ENCODE measurements around the gene PRKN. TPM values are rescaled to one million over a fixed set of nuclear protein-coding genes. Genes with fewer than 3 reads are reported as not detected.
"Not testable (repeated sequence)": the region's sequence is repeated elsewhere in the genome, so short reads cannot be mapped to it uniquely, and the experiment has no call there.

Gene PRKN
- total RNA-seq, 1 donor from 2014 or later, result 1.2 TPM

GRCh38 chr6:162683135-162683534 lies 44.4 kb downstream of the PRKN start:
- no peak overlapping the region for H3K4me3 ChIP-seq (ENCODE audit: low read depth, low read length)
- H3K36me3 ChIP-seq (ENCODE audit: control insufficient read depth, insufficient read depth, low read length), result no peaks in the 10 kb centered on the region
- DNase-seq (ENCODE audit: low read depth), result no peak
- TF ChIP-seq CTCF (IDR thresholded peaks at IDR 0.05; ENCODE audit: insufficient read depth, low read length, poor library complexity, severe bottlenecking), result no peak
- no peaks in the 10 kb centered on the region for H3K27me3 ChIP-seq (ENCODE audit: control insufficient read depth, insufficient read depth, low read length)

- Histone ChIP-seq H3K36me3 (ENCODE audit: control insufficient read depth, insufficient read depth, low read length) (no peaks in the 10 kb centered on the region), H3K4me3 (ENCODE audit: low read depth, low read length) (no peak overlapping the region), H3K27me3 (ENCODE audit: control insufficient read depth, insufficient read depth, low read length) (no peaks in the 10 kb centered on the region)
- no peak for TF ChIP-seq CTCF (IDR thresholded peaks at IDR 0.05; ENCODE audit: insufficient read depth, low read length, poor library complexity, severe bottlenecking)
- no peak for DNase-seq (ENCODE audit: low read depth)
These were observed 46.1 kb downstream of the PRKN start for GRCh38 chr6:162681447-162681846.

GRCh38 chr6:162680871-162681270 lies 46.7 kb downstream of the PRKN start:
- no peaks in the 10 kb centered on the region for H3K36me3 ChIP-seq (ENCODE audit: control insufficient read depth, insufficient read depth, low read length)
- TF ChIP-seq CTCF (IDR thresholded peaks at IDR 0.05; ENCODE audit: insufficient read depth, low read length, poor library complexity, severe bottlenecking), result no peak
- no peaks in the 10 kb centered on the region for H3K27me3 ChIP-seq (ENCODE audit: control insufficient read depth, insufficient read depth, low read length)
- no peak for DNase-seq (ENCODE audit: low read depth)
- H3K4me3 ChIP-seq (ENCODE audit: low read depth, low read length), result no peak overlapping the region

- no peak overlapping the region for H3K4me3 ChIP-seq (ENCODE audit: low read depth, low read length)
- no peak for TF ChIP-seq CTCF (IDR thresholded peaks at IDR 0.05; ENCODE audit: insufficient read depth, low read length, poor library complexity, severe bottlenecking)
- H3K27me3 ChIP-seq (ENCODE audit: control insufficient read depth, insufficient read depth, low read length), result no peaks in the 10 kb centered on the region
- DNase-seq (ENCODE audit: low read depth), result no peak
- H3K36me3 ChIP-seq (ENCODE audit: control insufficient read depth, insufficient read depth, low read length), result no peaks in the 10 kb centered on the region
These were observed 47.2 kb downstream of the PRKN start for GRCh38 chr6:162680367-162680766.

GRCh38 chr6:162679681-162680080 lies 47.9 kb downstream of the PRKN start:
- no peak for TF ChIP-seq CTCF (IDR thresholded peaks at IDR 0.05; ENCODE audit: insufficient read depth, low read length, poor library complexity, severe bottlenecking)
- Histone ChIP-seq H3K4me3 (ENCODE audit: low read depth, low read length) (no peak overlapping the region), H3K27me3 (ENCODE audit: control insufficient read depth, insufficient read depth, low read length) (no peaks in the 10 kb centered on the region), H3K36me3 (ENCODE audit: control insufficient read depth, insufficient read depth, low read length) (no peaks in the 10 kb centered on the region)
- DNase-seq (ENCODE audit: low read depth), result no peak

- not testable (repeated sequence) for DNase-seq (ENCODE audit: low read depth); H3K4me3 ChIP-seq (ENCODE audit: low read depth, low read length); H3K36me3 ChIP-seq (ENCODE audit: control insufficient read depth, insufficient read depth, low read length); H3K27me3 ChIP-seq (ENCODE audit: control insufficient read depth, insufficient read depth, low read length)
These were observed 48.7 kb downstream of the PRKN start for GRCh38 chr6:162678896-162679295.

Measured in kidney epithelial cell (primary cell).